GM18909 (cell line): ENCODE measurements around the gene TMEM222.

Experiments used
- ATAC-seq: cut with Tn5 transposase; IDR thresholded peaks from one replicate; pipeline ENCODE4 v1.9.1; 2021; ENCODE audit warnings: mild to moderate bottlenecking; ENCODE audit not compliant: unreplicated experiment, poor library complexity

Gene TMEM222

GRCh38 chr1:27306071-27306470, 15.9 kb upstream of the TMEM222 start:
- no peak for ATAC-seq

- ATAC-seq: no peak
These were observed 14.8 kb upstream of the TMEM222 start for GRCh38 chr1:27306892-27307761.

GRCh38 chr1:27307874-27308598, 13.9 kb upstream of the TMEM222 start:
- no peak for ATAC-seq

GRCh38 chr1:27314169-27314568, 7.8 kb upstream of the TMEM222 start:
- ATAC-seq: no peak

- no peak for ATAC-seq
These were observed 7.2 kb upstream of the TMEM222 start for GRCh38 chr1:27314737-27315136.

- no peak for ATAC-seq
These were observed 5.1 kb upstream of the TMEM222 start for GRCh38 chr1:27316860-27317259.

GRCh38 chr1:27318136-27318535, 3.8 kb upstream of the TMEM222 start:
- ATAC-seq: no peak

GRCh38 chr1:27318596-27318995, 3.4 kb upstream of the TMEM222 start:
- no peak for ATAC-seq

- no peak for ATAC-seq
These were observed 742 bp downstream of the TMEM222 start for GRCh38 chr1:27322569-27323240.

GRCh38 chr1:27325286-27325685, 3.3 kb downstream of the TMEM222 start:
- ATAC-seq: no peak

- ATAC-seq: no peak
These were observed 6.0 kb downstream of the TMEM222 start for GRCh38 chr1:27327964-27328363.

- ATAC-seq: no peak
These were observed 8.8 kb downstream of the TMEM222 start for GRCh38 chr1:27330786-27331185.

GRCh38 chr1:27331426-27331825, 9.5 kb downstream of the TMEM222 start:
- ATAC-seq: no peak

GRCh38 chr1:27331922-27332321, 10.0 kb downstream of the TMEM222 start:
- ATAC-seq: no peak

- no peak for ATAC-seq
These were observed 10.7 kb downstream of the TMEM222 start for GRCh38 chr1:27332536-27333281.

GRCh38 chr1:27333717-27334279, 11.8 kb downstream of the TMEM222 start:
- ATAC-seq: no peak

- no peak for ATAC-seq
These were observed 13.8 kb downstream of the TMEM222 start for GRCh38 chr1:27335506-27336422.

- ATAC-seq: no peak
These were observed 14.8 kb downstream of the TMEM222 start for GRCh38 chr1:27336756-27337155.

GRCh38 chr1:27338751-27339150, 16.8 kb downstream of the TMEM222 start:
- no peak for ATAC-seq
